Smooth muscle cell (in vitro differentiated cells): ENCODE results near the gene PRPF31. TPM values are rescaled to one million over a fixed set of nuclear protein-coding genes. Genes with fewer than 3 reads are reported as not detected.

Source experiments
- DNase-seq: peaks from one replicate; lab custom pipeline; 2025; ENCODE audit not compliant: unreplicated experiment; lab: John Stamatoyannopoulos, UW
- H2AFZ ChIP-seq: fragments of 200-600 bp; sonication (generic); 2 replicates; pipeline ENCODE4 v1.6.0; 2016; ENCODE audit warnings: antibody characterized with exemption, low read depth, mild to moderate bottlenecking
- H3F3A ChIP-seq: fragments of 200-600 bp; sonication (generic); 2 replicates; pipeline ENCODE4 v1.6.0; 2017; ENCODE audit warnings: antibody characterized with exemption, low read depth
- H3K27ac ChIP-seq: fragments of 200-600 bp; sonication (generic); 2 replicates; pipeline ENCODE4 v1.5.1; 2016; ENCODE audit warnings: low read depth, mild to moderate bottlenecking
- H3K27me3 ChIP-seq: fragments of 200-600 bp; sonication (generic); 2 replicates; pipeline ENCODE4 v1.6.1; 2016; ENCODE audit warnings: low read depth, mild to moderate bottlenecking
- H3K36me3 ChIP-seq: fragments of 200-600 bp; sonication (generic); 2 replicates; pipeline ENCODE4 v1.5.1; 2016; ENCODE audit warnings: low read depth
- H3K4me1 ChIP-seq: fragments of 200-600 bp; sonication (generic); 2 replicates; pipeline ENCODE4 v1.5.1; 2016; ENCODE audit warnings: low read depth
- H3K4me2 ChIP-seq: fragments of 200-600 bp; sonication (generic); 2 replicates; pipeline ENCODE4 v1.6.0; 2016; ENCODE audit warnings: mild to moderate bottlenecking
- H3K4me3 ChIP-seq: fragments of 200-600 bp; sonication (generic); 2 replicates; pipeline ENCODE4 v1.5.1; 2016; ENCODE audit warnings: mild to moderate bottlenecking
- H3K79me2 ChIP-seq: fragments of 200-600 bp; sonication (generic); 2 replicates; pipeline ENCODE4 v1.6.0; 2016; ENCODE audit warnings: low read depth, mild to moderate bottlenecking
- H3K9ac ChIP-seq: fragments of 200-600 bp; sonication (generic); 2 replicates; pipeline ENCODE4 v1.6.0; 2016; ENCODE audit warnings: low read depth
- H3K9me3 ChIP-seq: fragments of 200-600 bp; sonication (generic); replicated peaks from 2 replicates; pipeline ENCODE4 v1.5.1; 2016; ENCODE audit warnings: low read depth
- H4K20me1 ChIP-seq: fragments of 200-600 bp; sonication (generic); 2 replicates; pipeline ENCODE4 v1.6.0; 2016; ENCODE audit warnings: low read depth
- WGBS: methylation state at CpG from one replicate; pipeline ENCODE4 v1.1.7; 2016; ENCODE audit warnings: low lambda C conversion rate; 5-methylcytosine and 5-hydroxymethylcytosine counted together
- polyA plus RNA-seq: library from polyadenylated mRNA; unstranded; fragments of >200 nt; fragmentation: Nextera tagmentation; extraction: Ambion mirVana; gene quantifications from 2 replicates; pipeline ENCODE4 v1.2.1, GENCODE V29; 2016
- total RNA-seq: library from RNA; depleted of rRNA; stranded (reverse); fragments of >200 nt; gene quantifications from 2 replicates; pipeline ENCODE4 v1.2.3, GENCODE V29; 2014
- TF ChIP-seq, protein P1 (sequence below): fragments of 200-600 bp; sonication (generic); IDR thresholded peaks from 2 replicates; pipeline ENCODE4 v1.5.1; 2017; ENCODE audit warnings: borderline replicate concordance, mild to moderate bottlenecking, antibody characterized with exemption; ENCODE audit not compliant: insufficient read depth, poor library complexity, severe bottlenecking

PRPF31 gene
- total and polyA plus RNA-seq, 2 experiments from 2014 or later, result 42.8 to 81.2 TPM

DNA sequence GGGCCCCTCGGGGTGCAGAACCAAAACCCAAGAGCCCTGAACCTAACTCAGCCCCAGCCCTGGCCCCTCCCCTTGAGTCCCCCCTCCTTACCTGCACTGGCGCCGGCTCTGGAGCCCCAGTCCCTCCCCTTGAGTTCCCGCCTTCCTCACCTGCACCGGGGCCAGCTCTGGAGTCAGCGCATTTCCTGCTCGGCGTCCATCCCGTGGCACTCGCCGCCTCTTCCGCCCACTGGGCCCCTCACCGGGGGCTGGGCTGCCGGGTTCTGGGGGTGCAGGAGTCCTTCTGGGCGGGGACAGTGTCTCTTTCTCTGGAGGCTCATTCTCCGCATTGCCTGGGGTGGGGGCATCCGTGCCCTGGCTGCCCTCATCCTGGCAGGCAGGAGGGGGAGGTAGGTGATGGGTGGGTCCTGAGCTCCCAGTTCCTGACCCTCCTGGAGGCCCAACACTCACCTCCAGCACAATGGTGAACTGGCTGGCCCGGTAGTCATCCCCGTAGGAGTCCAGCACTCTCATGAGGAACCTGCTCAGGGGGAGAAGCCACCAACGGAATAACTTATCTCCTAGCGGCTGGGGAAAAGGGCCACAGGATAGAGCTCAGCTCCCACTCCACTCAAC, 7.6 kb upstream of the PRPF31 start:
- Histone ChIP-seq H3K36me3 (no peaks in the 10 kb centered on the region), H3K4me3 (no peak overlapping the region), H3K79me2 (peaks cover 16% of the 10 kb centered on the region), H3K4me2 (no peak overlapping the region), H3K9ac (no peak overlapping the region), H3K27ac (no peak overlapping the region), H3F3A (no peaks in the 10 kb centered on the region), H2AFZ (no peak overlapping the region), H3K9me3 (no peaks in the 10 kb centered on the region), H4K20me1 (no peaks in the 10 kb centered on the region), H3K27me3 (no peaks in the 10 kb centered on the region), H3K4me1 (no peaks in the 10 kb centered on the region)
- WGBS, result 96% methylated on average over 19 of the region's 21 CpGs
- TF ChIP-seq, protein P1, sequence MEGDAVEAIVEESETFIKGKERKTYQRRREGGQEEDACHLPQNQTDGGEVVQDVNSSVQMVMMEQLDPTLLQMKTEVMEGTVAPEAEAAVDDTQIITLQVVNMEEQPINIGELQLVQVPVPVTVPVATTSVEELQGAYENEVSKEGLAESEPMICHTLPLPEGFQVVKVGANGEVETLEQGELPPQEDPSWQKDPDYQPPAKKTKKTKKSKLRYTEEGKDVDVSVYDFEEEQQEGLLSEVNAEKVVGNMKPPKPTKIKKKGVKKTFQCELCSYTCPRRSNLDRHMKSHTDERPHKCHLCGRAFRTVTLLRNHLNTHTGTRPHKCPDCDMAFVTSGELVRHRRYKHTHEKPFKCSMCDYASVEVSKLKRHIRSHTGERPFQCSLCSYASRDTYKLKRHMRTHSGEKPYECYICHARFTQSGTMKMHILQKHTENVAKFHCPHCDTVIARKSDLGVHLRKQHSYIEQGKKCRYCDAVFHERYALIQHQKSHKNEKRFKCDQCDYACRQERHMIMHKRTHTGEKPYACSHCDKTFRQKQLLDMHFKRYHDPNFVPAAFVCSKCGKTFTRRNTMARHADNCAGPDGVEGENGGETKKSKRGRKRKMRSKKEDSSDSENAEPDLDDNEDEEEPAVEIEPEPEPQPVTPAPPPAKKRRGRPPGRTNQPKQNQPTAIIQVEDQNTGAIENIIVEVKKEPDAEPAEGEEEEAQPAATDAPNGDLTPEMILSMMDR, result no peak
- no peak for DNase-seq

DNA sequence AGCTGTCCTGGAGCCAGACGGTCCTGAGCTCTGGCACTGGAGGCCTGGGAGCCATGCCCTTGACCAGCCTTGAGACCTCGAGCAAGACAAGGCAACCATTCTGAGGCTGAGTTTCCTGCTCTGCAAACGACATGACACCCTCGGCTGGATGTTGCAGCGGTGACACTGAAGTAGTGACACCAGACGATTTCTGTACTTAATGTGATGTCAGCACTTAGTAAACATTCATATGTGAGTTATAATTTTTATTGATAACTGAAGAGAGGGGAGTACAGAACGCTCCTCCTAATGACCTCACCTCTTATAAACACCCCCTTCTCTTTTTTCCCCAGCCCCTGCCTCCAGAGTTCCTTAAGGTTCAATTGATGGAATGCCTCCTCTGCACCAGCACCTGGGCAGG, 7.1 kb upstream of the PRPF31 start:
- 95% methylated on average over 7 of the region's 7 CpGs for WGBS
- H3K4me1 ChIP-seq, result no peaks in the 10 kb centered on the region
- no peaks in the 10 kb centered on the region for H3K36me3 ChIP-seq
- no peak overlapping the region for H3K9ac ChIP-seq
- TF ChIP-seq, protein P1, result no peak
- H3K9me3 ChIP-seq, result no peaks in the 10 kb centered on the region
- H3K79me2 ChIP-seq, result peaks cover 12% of the 10 kb centered on the region
- H3K27ac ChIP-seq, result no peak overlapping the region
- no peaks in the 10 kb centered on the region for H3K27me3 ChIP-seq
- H3K4me2 ChIP-seq, result no peak overlapping the region
- no peak overlapping the region for H3K4me3 ChIP-seq
- no peaks in the 10 kb centered on the region for H4K20me1 ChIP-seq
- DNase-seq, result no peak
- H2AFZ ChIP-seq, result no peak overlapping the region
- H3F3A ChIP-seq, result no peaks in the 10 kb centered on the region

DNA sequence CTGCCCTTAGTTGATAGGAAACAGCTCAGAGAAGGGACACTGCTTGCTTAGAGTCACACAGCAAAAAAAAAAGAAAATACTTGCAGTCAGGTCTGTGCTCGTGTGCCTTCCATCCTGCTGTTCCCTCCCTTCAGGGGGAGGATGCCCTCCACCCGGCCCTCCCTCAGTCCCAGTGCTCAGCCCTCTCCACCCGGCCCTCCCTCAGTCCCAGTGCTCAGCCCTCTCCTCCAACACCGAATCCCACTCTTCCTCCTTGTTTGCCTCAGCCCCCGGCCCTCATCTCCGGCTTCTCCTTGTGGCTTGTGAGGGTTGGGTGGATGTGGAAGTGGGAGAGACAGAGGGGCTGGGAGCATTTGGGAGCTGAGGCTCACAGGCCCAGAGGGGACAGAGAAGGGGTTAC, 5.9 kb upstream of the PRPF31 start:
- Histone ChIP-seq H3K9me3 (no peaks in the 10 kb centered on the region), H2AFZ (no peak overlapping the region), H3F3A (no peaks in the 10 kb centered on the region), H3K27me3 (no peaks in the 10 kb centered on the region), H3K36me3 (no peaks in the 10 kb centered on the region), H3K4me2 (no peak overlapping the region), H3K4me1 (peaks cover 5% of the 10 kb centered on the region), H3K27ac (no peak overlapping the region), H4K20me1 (no peaks in the 10 kb centered on the region), H3K4me3 (no peak overlapping the region), H3K79me2 (peaks cover 12% of the 10 kb centered on the region), H3K9ac (no peak overlapping the region)
- TF ChIP-seq, protein P1, result no peak
- no peak for DNase-seq
- WGBS, result 94% methylated on average over 4 of the region's 6 CpGs
